PFSK-1 (cell line): ENCODE data around the gene CERS3.

Source experiments
- FOXP2 ChIP-seq: optimal IDR thresholded peaks from 2 replicates; pipeline ENCODE3; 2011; ENCODE audit warnings: borderline replicate concordance, control low read depth, inconsistent platforms; ENCODE audit not compliant: insufficient read depth; ENCODE audit errors: extremely low read length, extremely low read depth
- POLR2AphosphoS5 ChIP-seq: IDR thresholded peaks from 2 replicates; pipeline ENCODE4 v1.6.1; 2012; ENCODE audit warnings: low read depth, mild to moderate bottlenecking, control low read depth, low read length, moderate library complexity
- REST ChIP-seq, 2 experiments: IDR thresholded peaks; 2 replicates each; pipeline versions ENCODE4 v1.6.1 to v1.8.0; 2011 to 2012; ENCODE audit warnings: low read depth in 2 of 2, low read length in 2 of 2, control low read depth in 1 of 2, inconsistent platforms in 1 of 2, mild to moderate bottlenecking in 1 of 2, moderate library complexity in 1 of 2; ENCODE audit not compliant: insufficient read depth in 1 of 2
- SIN3A ChIP-seq: IDR thresholded peaks from 2 replicates; pipeline ENCODE4 v1.6.1; 2012; ENCODE audit warnings: mild to moderate bottlenecking, low read length, moderate library complexity, borderline replicate concordance; ENCODE audit not compliant: insufficient read depth
- TAF1 ChIP-seq: IDR thresholded peaks from 2 replicates; pipeline ENCODE4 v1.6.1; 2012; ENCODE audit warnings: low read length, control low read depth, borderline replicate concordance; ENCODE audit not compliant: insufficient read depth

Gene CERS3

GRCh38 chr15:100433304-100433703 is 95.4 kb downstream of the CERS3 start:
- no peak for TF ChIP-seq SIN3A
- no peak for TF ChIP-seq TAF1
- no peak for TF ChIP-seq REST (IDR thresholded peaks at IDR 0.05; ENCODE audit: insufficient read depth in 1 of 2, low read depth in 2 of 2, low read length in 2 of 2)
- no peak for TF ChIP-seq POLR2AphosphoS5
- TF ChIP-seq FOXP2 = no peak

GRCh38 chr15:100430411-100430810 is 98.3 kb downstream of the CERS3 start:
- TF ChIP-seq TAF1 (no peak), REST (IDR thresholded peaks at IDR 0.05; ENCODE audit: insufficient read depth in 1 of 2, low read depth in 2 of 2, low read length in 2 of 2) (no peak), POLR2AphosphoS5 (no peak), FOXP2 (no peak), SIN3A (no peak)

GRCh38 chr15:100429116-100429728 is 99.5 kb downstream of the CERS3 start:
- TF ChIP-seq REST (IDR thresholded peaks at IDR 0.05; ENCODE audit: insufficient read depth in 1 of 2, low read depth in 2 of 2, low read length in 2 of 2) (no peak), TAF1 (no peak), POLR2AphosphoS5 (no peak), SIN3A (no peak), FOXP2 (no peak)

GRCh38 chr15:100426937-100427336 is 101.8 kb downstream of the CERS3 start:
- peak in 1 of 2 experiments; percentile 32; a peak in 1 of 4 replicates for TF ChIP-seq REST (IDR thresholded peaks at IDR 0.05; ENCODE audit: insufficient read depth in 1 of 2, low read depth in 2 of 2, low read length in 2 of 2)
- no peak for TF ChIP-seq FOXP2
- no peak for TF ChIP-seq TAF1
- TF ChIP-seq POLR2AphosphoS5 = no peak
